ENCODE data around the gene TMEM94.

TMEM94 gene

DNA sequence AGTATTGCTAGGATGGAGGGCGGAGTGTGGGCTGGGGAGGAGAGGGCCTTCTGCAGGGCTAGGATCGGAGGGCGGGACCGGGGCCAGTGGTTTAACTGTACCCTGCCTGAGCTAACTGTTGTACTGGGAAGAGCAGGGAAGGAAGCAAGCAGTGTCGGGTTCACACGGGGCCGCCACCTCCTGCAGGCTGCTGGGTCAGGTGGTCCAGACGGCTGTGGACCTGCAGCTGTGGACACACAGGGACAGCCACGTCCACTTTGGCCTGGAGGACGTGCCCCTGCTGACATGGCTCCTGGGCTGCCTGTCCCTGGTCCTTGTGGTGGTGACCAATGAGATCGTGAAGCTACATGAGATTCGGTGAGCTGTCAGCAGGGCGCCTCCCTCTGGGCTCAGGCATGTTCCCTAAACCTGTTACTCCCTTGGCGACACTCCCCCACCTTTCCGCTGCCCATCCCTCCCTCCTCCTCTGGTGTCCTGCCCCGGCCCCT is 42.3 kb downstream of the TMEM94 start:
- DNase-seq = no peak

GRCh38 chr17:75499313-75500022 is 43.0 kb downstream of the TMEM94 start:
- DNase-seq = no peak

DNA sequence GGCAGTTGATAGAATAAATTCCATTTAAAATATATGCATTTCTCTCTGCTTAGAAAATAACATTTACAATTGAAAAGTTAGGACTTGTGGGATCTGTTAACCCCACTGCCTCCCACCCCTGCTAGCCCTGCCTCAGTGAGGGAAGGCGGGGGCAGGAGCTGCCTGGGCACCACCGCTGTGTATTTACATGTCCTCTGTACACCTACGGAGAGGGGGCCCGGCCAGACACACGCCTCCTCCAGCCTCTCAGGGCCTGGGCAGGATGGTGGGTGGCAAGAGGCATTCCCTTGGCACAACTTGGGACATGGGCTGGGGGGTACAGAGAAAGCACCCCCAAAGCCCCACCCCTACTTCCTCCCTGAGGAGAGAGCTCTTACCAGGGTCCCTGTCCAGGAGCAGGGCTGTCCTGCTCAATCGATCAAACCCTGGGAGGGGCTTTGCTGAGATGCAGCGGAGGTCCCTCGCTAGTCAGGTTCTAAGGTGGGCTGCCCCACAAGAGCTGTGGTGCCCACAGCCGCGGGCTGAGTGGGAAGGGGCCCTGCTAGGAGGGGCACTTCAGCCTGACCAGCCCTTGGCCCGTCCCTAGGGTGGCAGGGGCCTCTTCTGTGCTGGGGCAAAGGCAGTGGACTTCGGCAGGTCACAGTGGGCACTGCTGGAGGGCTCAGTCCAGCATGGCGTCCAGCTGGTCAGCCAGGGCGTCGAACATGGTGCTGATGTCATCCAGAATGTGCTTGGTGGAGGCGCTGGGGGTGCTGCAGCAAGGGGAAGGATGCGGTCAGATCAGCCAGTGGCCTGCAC is 44.2 kb downstream of the TMEM94 start:
- no peak for DNase-seq

- no peak for DNase-seq
These were observed 45.1 kb downstream of the TMEM94 start for GRCh38 chr17:75501378-75502071.

- no peak for DNase-seq
These were observed 45.8 kb downstream of the TMEM94 start for GRCh38 chr17:75502072-75502720.

- no peak for DNase-seq
These were observed 46.4 kb downstream of the TMEM94 start for GRCh38 chr17:75502721-75503329.

DNA sequence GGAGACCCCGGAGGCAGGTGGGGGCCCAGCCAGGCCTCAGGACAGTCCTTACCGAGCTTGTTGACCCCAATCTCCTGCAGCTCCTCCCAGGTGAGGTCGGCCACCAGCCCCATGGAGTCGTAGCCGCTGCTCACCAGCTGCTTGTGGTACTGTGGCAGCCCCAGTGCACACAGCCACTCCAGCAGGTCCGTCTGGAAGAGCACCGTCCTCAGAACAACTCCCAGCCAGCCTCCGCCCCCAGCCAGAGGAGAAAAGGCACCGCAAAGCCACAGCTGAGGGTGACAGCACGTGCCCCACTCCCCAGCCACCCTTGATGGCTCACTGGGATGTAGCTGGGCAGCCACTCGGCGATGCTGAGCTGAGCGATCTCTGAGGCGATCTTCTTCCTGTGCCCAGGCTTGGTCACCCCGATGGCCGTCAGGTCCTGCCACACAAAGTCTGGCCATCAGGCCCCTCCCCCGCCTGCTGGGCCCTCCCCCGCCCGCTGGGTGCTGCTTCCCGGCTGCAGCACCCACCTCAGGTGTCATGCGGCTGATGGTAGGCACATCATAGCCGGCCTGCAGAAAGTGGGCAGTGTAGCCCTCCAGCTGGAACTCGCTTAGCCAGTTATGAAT is 47.0 kb downstream of the TMEM94 start:
- no peak for DNase-seq

DNA sequence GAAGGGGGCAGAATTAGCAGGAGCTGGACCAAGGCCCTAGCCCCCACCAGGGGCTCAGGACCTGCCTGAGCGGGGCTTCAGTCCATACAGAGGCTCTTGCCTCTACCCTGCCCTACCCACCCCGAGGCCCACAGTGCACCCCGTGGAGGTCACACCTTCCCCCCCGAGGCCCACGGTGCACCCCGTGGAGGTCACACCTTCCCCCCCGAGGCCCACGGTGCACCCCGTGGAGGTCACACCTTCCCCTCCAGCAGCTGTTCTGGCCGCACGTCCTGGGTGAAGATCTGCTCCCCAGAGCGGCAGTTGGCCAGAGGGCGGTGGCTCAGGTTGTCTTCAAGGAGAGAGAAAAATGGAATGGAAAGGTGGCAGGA is 47.5 kb downstream of the TMEM94 start:
- DNase-seq = peak in 1 of 2 donors; percentile 24

GRCh38 chr17:75504347-75505151 is 48.1 kb downstream of the TMEM94 start:
- DNase-seq = peak; percentile 47 to 56

DNA sequence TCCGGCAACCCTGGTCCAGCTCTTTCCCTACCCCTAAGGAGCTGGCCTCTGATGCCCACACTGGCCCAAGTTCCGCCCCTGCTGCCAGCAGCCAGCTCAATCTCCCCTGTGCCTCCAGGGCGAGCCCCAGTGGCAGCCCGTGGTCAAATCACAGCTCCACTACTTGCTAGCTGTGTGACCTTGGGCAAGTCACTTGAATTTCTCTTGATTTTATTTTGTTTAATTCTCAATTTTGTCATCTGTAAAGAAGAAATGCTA is 48.6 kb downstream of the TMEM94 start:
- DNase-seq = no peak

- no peak for DNase-seq
These were observed 49.2 kb downstream of the TMEM94 start for GRCh38 chr17:75505640-75506039.

- no peak for DNase-seq
These were observed 49.7 kb downstream of the TMEM94 start for GRCh38 chr17:75506134-75506533.

- no peak for DNase-seq
These were observed 50.5 kb downstream of the TMEM94 start for GRCh38 chr17:75506888-75507287.

DNA sequence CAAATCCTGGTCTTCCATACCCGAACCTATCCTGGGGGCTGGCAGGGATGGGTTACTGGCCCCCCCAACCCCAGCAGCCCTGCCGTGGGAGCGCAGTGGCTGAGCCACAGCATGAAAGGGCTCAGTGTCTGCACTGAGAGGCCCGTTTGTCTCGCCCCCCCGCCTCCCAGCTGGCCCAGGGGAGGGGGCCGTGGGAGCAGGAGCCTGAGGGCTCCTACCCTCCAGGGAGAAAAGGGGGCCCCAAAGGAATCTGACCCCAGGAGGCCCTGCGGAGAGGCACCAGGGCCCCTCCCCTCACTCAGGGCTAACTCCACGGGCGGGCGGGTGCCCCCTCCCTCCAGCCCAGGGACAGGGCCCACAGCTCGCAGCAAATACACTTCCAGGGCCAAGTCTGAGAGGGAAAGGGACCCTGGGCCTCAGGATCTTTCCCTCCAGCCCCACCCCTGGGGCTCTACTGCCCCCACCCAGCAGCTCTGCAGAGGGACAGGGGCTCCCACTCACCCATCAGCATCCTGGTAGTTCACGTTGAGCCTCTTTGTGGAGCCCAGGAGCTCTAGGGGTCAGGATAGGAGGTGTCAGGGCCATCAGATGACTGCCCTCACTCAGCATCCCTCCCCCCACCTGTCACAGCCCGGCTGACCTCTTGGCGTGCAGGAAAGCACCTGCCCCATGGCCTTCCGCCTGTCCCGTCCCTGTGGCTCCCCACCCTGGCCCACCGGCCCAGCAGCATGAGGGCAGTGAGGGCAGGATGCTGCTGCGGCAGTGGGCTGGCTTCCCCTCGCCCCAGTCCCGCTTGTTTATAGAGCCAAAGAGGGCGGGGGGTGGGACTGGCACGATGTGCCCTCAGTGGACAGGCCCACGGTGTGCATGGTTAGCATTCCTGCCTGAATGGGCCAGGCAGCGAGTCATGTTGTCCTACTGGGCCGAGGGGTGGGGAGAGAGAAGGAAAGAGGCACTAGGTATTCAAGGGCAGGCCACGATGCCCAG is 51.6 kb downstream of the TMEM94 start:
- DNase-seq = no peak

GRCh38 chr17:75508931-75509361 is 52.5 kb downstream of the TMEM94 start:
- no peak for DNase-seq

GRCh38 chr17:75509528-75510258 is 53.3 kb downstream of the TMEM94 start:
- no peak for DNase-seq

DNA sequence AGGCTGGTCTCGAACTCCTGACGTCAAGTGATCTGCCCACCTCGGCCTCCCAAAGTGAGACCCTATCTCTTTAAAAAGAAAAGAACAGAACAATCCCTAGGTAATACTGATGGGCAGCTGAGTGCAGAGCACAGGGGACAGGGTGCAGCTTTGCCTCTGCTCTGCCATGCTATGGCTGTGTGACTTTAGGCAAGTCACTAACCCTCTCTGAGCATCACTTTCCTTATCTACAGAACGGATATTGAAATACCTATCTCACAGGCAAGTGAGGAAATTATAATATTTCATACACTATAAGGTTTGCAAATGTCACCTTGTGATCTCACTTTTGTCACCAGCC is 54.8 kb downstream of the TMEM94 start:
- no peak for DNase-seq

- DNase-seq = no peak
These were observed 55.5 kb downstream of the TMEM94 start for GRCh38 chr17:75511610-75512575.
